ENCODE results near the gene FAM204A. TPM values are rescaled to one million over a fixed set of nuclear protein-coding genes. Genes with fewer than 3 reads are reported as not detected.

FAM204A gene
- total and polyA plus RNA-seq, 2 of the 13 experiments (the other 11 are each of a cell fraction or from before 2014, with no cell fraction given) = 9.2 to 61.0 TPM

GRCh38 chr10:118300320-118300719 is 41.8 kb downstream of the FAM204A start:
- Histone ChIP-seq H3K27ac (ENCODE audit: extremely low read length, insufficient read depth, low read length) (no peak overlapping the region), H3K4me3 (replicated peaks in 1 of 3; ENCODE audit: insufficient read depth in 1 of 3, low read depth in 2 of 3, low read length in 3 of 3) (no peak overlapping the region), H3K4me1 (ENCODE audit: insufficient read depth, low read length) (no peaks in the 10 kb centered on the region), H2AFZ (ENCODE audit: low read length) (no peak overlapping the region), H3K27me3 (ENCODE audit: control insufficient read depth in 1 of 2, insufficient read depth in 2 of 2, low read length in 2 of 2) (no peaks in the 10 kb centered on the region), H3K36me3 (replicated peaks in 1 of 2; ENCODE audit: control insufficient read depth in 1 of 2, insufficient read depth in 2 of 2, low read length in 2 of 2) (no peaks in the 10 kb centered on the region; a peak in 1 of 5 replicates), H3K9me3 (ENCODE audit: low read length) (no peaks in the 10 kb centered on the region), H3K9ac (ENCODE audit: insufficient read depth, low read depth, low read length) (no peak overlapping the region), H3K79me2 (ENCODE audit: insufficient read depth, low read length) (no peaks in the 10 kb centered on the region), H4K20me1 (ENCODE audit: insufficient read depth, low read length) (no peaks in the 10 kb centered on the region), H3K4me2 (ENCODE audit: low read depth, low read length) (no peak overlapping the region)
- WGBS (ENCODE audit: low lambda C conversion rate) = 97% methylated on average over 1 of the region's 1 CpG
- no peak for ATAC-seq
- no peak for DNase-seq (ENCODE audit: low spot score)
- intact Hi-C loops (cut with micrococcal nuclease; ENCODE audit: unreplicated experiment) = no loop called here
- CTCF ChIA-PET (ENCODE audit: low intra/inter-chr PET ratio, low total read pairs) = no interaction called here
- TF ChIP-seq ZNF530 (CRISPR knock-in tag; IDR thresholded peaks at IDR 0.05; ENCODE audit: low read depth) (no peak), MBD4 (IDR thresholded peaks at IDR 0.05; ENCODE audit: borderline replicate concordance, low read length) (no peak), SALL2 (CRISPR knock-in tag; IDR thresholded peaks at IDR 0.05) (no peak)
- no peak for FAIRE-seq
- BruUV-seq (replicated peaks) = no TSS peak
- in situ Hi-C loops (cut with HindIII; ENCODE audit: extremely low pct_ligation_motif_present, low pct_unique_long_range_greater_than_20kb) = no loop called here
- POLR2A ChIA-PET = no interaction called here

GRCh38 chr10:118298787-118299186 is 43.3 kb downstream of the FAM204A start:
- no peaks in the 10 kb centered on the region for H3K9me3 ChIP-seq (ENCODE audit: low read length)
- no peak for DNase-seq (ENCODE audit: low spot score)
- ChIA-PET CTCF (ENCODE audit: low intra/inter-chr PET ratio, low total read pairs) (no interaction called here), POLR2A (no interaction called here)
- H3K9ac ChIP-seq (ENCODE audit: insufficient read depth, low read depth, low read length) = no peak overlapping the region
- no peaks in the 10 kb centered on the region for H4K20me1 ChIP-seq (ENCODE audit: insufficient read depth, low read length)
- no TSS peak for BruUV-seq (replicated peaks)
- H3K4me3 ChIP-seq (replicated peaks in 1 of 3; ENCODE audit: insufficient read depth in 1 of 3, low read depth in 2 of 3, low read length in 3 of 3) = no peak overlapping the region
- in situ Hi-C loops (cut with HindIII; ENCODE audit: extremely low pct_ligation_motif_present, low pct_unique_long_range_greater_than_20kb) (no loop called here), intact Hi-C loops (cut with micrococcal nuclease; ENCODE audit: unreplicated experiment) (no loop called here)
- H2AFZ ChIP-seq (ENCODE audit: low read length) = no peak overlapping the region
- no peaks in the 10 kb centered on the region for H3K4me1 ChIP-seq (ENCODE audit: insufficient read depth, low read length)
- H3K4me2 ChIP-seq (ENCODE audit: low read depth, low read length) = no peak overlapping the region
- H3K27me3 ChIP-seq (ENCODE audit: control insufficient read depth in 1 of 2, insufficient read depth in 2 of 2, low read length in 2 of 2) = no peaks in the 10 kb centered on the region
- no peaks in the 10 kb centered on the region for H3K79me2 ChIP-seq (ENCODE audit: insufficient read depth, low read length)
- ATAC-seq = no peak
- 97% methylated on average over 7 of the region's 7 CpGs for WGBS (ENCODE audit: low lambda C conversion rate)
- H3K27ac ChIP-seq (ENCODE audit: extremely low read length, insufficient read depth, low read length) = no peak overlapping the region
- H3K36me3 ChIP-seq (replicated peaks in 1 of 2; ENCODE audit: control insufficient read depth in 1 of 2, insufficient read depth in 2 of 2, low read length in 2 of 2) = no peaks in the 10 kb centered on the region
- FAIRE-seq = no peak
- TF ChIP-seq ZFP1 (CRISPR knock-in tag; IDR thresholded peaks at IDR 0.05) = no peak
- no peak for TF ChIP-seq ZMAT5 (CRISPR knock-in tag; IDR thresholded peaks at IDR 0.05; ENCODE audit: borderline replicate concordance, low read depth)
- TF ChIP-seq ZNF460 (CRISPR knock-in tag; IDR thresholded peaks at IDR 0.05; ENCODE audit: borderline replicate concordance) = no peak
- TF ChIP-seq ZSCAN21 (CRISPR knock-in tag; IDR thresholded peaks at IDR 0.05; ENCODE audit: borderline replicate concordance) = no peak
- TF ChIP-seq ZNF7 (CRISPR knock-in tag; IDR thresholded peaks at IDR 0.05) = no peak
- TF ChIP-seq BCL3 (CRISPR knock-in tag; IDR thresholded peaks at IDR 0.05) = no peak
- no peak for TF ChIP-seq ZNF496 (CRISPR knock-in tag; IDR thresholded peaks at IDR 0.05; ENCODE audit: insufficient replicate concordance)
- TF ChIP-seq THAP8 (CRISPR knock-in tag; IDR thresholded peaks at IDR 0.05; ENCODE audit: borderline replicate concordance) = no peak
- TF ChIP-seq ZNF432 (CRISPR knock-in tag; IDR thresholded peaks at IDR 0.05; ENCODE audit: borderline replicate concordance) = no peak
- no peak for TF ChIP-seq IRX3 (CRISPR knock-in tag; IDR thresholded peaks at IDR 0.05; ENCODE audit: borderline replicate concordance, low read depth)
